ENCODE measurements around the gene USP28. TPM values are rescaled to one million over a fixed set of nuclear protein-coding genes. Genes with fewer than 3 reads are reported as not detected.
A peak's percentile ranks its signal among the peaks of the same experiment; 100 is the strongest.
"Not testable (repeated sequence)": the region's sequence is repeated elsewhere in the genome, so short reads cannot be mapped to it uniquely, and the experiment has no call there.

USP28 gene
- total RNA-seq, 2 experiments from 2014 or later: 26.1 to 26.8 TPM

DNA sequence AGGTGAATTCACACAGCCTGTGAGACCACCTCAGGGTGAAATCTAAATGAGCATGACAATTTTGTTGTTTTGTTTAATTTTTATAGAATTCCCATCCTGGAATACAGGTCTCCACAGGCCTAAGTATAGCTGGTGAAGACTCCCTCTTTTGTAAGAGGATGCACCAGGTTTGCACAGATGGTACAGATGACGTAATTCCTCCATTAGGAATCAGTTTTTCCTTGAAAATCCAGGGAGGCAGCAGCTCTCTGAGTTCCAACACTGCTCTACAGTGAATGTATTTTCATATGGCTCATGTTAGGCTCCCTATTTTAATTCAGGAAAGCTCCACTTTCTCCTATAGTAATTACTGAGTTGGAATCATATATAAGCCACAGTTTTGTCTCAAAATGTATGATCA is 47.2 kb downstream of the USP28 start:
- no peaks in the 10 kb centered on the region for H3K9me3 Mint-ChIP-seq
- no peaks in the 10 kb centered on the region for H3K4me1 Mint-ChIP-seq (ENCODE audit: low read depth)
- H3K36me3 Mint-ChIP-seq (ENCODE audit: low read depth): peaks cover 26% of the 10 kb centered on the region
- intact Hi-C loops (cut with micrococcal nuclease): no loop called here
- no peak overlapping the region for H3K27ac Mint-ChIP-seq
- DNase-seq: no peak
- no peaks in the 10 kb centered on the region for H3K27me3 Mint-ChIP-seq (ENCODE audit: low read depth)
- no peak overlapping the region for H3K4me3 Mint-ChIP-seq
- CTCF ChIA-PET: no interaction called here

DNA sequence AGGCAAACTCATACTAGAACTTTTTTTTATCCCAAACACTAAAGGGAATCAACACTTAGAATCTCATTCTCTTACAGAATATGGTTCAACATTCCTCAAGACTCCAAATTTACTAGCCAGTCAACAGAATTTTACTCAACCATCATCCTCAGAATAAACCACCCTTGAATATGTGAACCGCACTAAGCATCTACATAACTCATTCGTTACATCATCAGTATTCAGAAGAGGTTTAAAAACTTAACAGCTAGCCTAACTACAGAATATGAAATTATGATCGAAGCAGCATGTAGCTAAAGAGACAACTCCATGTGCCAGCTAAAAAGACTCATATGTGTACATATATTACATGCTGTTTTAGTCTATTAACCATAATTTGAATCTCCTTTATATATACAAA is 47.9 kb downstream of the USP28 start:
- CTCF ChIA-PET: interaction anchor here (0.6 kb wide), 2 partner anchors 20 to 280 kb away, joined by 4 read pairs; no protein-coding TSS in a partner anchor
- Mint-ChIP-seq H3K9me3 (no peaks in the 10 kb centered on the region), H3K4me3 (no peak overlapping the region), H3K4me1 (ENCODE audit: low read depth) (no peaks in the 10 kb centered on the region), H3K36me3 (ENCODE audit: low read depth) (peaks cover 31% of the 10 kb centered on the region), H3K27ac (no peak overlapping the region), H3K27me3 (ENCODE audit: low read depth) (no peaks in the 10 kb centered on the region)
- intact Hi-C loops (cut with micrococcal nuclease): no loop called here
- DNase-seq: no peak

DNA sequence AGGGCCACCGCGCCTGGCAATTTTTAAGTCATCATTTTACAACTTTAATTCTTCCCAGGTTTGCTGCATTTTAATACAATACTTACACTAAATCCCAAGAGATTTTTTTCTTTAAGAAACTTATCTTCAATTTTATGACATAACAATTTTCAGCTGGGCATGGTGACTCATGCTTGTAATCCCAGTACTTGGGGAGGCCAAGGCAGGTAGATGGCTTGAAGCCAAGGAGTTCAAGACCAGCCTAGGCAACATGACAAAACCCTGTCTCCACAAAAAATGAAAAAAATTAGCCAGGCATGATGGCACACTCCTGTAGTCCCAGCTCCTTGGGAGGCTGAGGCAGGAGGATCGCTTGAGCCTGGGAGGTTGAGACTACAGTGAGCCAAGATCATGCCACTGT is 56.9 kb downstream of the USP28 start:
- Mint-ChIP-seq H3K4me1 (ENCODE audit: low read depth) (no peaks in the 10 kb centered on the region), H3K27me3 (ENCODE audit: low read depth) (no peaks in the 10 kb centered on the region), H3K9me3 (no peaks in the 10 kb centered on the region), H3K27ac (no peak overlapping the region), H3K36me3 (ENCODE audit: low read depth) (peaks cover 32% of the 10 kb centered on the region), H3K4me3 (no peak overlapping the region)
- CTCF ChIA-PET: interaction anchor here (0.7 kb wide), 1 partner anchor 13 kb away, joined by 4 read pairs; no protein-coding TSS in a partner anchor
- intact Hi-C loops (cut with micrococcal nuclease): no loop called here
- DNase-seq: no peak

DNA sequence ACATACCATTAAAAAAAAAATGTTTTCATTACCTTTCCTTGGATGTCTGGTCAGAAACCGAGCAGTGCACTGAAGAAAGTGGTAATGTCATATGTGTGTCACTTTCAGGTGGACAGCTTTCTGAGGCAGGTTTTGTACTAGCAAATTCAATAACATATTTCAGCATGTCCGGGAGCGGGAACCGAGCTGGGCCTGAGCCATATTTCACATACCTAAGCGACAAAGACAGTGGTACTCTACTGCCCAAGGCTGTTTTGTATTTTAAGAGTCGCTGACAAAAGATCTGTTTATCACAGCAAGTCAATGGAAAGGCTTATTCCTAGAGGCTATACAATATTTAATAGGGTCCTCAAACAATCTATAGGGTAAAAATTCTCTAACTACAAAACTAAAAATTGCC is 57.7 kb downstream of the USP28 start:
- H3K9me3 Mint-ChIP-seq: no peaks in the 10 kb centered on the region
- no peaks in the 10 kb centered on the region for H3K4me1 Mint-ChIP-seq (ENCODE audit: low read depth)
- intact Hi-C loops (cut with micrococcal nuclease): no loop called here
- H3K4me3 Mint-ChIP-seq: no peak overlapping the region
- DNase-seq: no peak
- H3K27ac Mint-ChIP-seq: no peak overlapping the region
- CTCF ChIA-PET: no interaction called here
- no peaks in the 10 kb centered on the region for H3K27me3 Mint-ChIP-seq (ENCODE audit: low read depth)
- H3K36me3 Mint-ChIP-seq (ENCODE audit: low read depth): peaks cover 27% of the 10 kb centered on the region

DNA sequence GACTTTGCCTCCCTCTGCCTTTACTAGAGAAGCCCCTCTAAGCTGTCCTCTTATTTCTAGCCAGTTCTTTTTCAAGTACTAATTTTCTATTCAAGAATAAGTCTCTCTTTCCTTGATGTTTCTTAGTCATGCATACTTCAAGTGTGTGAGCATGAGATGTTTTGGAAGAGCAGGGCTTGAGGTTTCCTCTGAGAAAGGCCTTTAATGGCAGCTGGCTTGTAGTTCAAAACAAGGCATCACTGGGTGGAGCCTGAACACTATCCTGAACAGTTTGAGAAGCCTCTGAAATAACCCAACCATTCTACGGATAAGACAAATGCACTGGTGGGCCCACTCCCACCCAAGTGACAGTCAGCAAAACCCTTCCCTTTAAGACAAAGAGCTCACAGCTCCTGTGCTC is 58.2 kb downstream of the USP28 start:
- no peak for DNase-seq
- H3K4me1 Mint-ChIP-seq (ENCODE audit: low read depth): no peaks in the 10 kb centered on the region
- no peak overlapping the region for H3K27ac Mint-ChIP-seq
- no peak overlapping the region for H3K4me3 Mint-ChIP-seq
- no peaks in the 10 kb centered on the region for H3K9me3 Mint-ChIP-seq
- no peaks in the 10 kb centered on the region for H3K27me3 Mint-ChIP-seq (ENCODE audit: low read depth)
- H3K36me3 Mint-ChIP-seq (ENCODE audit: low read depth): peaks cover 24% of the 10 kb centered on the region
- intact Hi-C loops (cut with micrococcal nuclease): no loop called here
- CTCF ChIA-PET: no interaction called here

DNA sequence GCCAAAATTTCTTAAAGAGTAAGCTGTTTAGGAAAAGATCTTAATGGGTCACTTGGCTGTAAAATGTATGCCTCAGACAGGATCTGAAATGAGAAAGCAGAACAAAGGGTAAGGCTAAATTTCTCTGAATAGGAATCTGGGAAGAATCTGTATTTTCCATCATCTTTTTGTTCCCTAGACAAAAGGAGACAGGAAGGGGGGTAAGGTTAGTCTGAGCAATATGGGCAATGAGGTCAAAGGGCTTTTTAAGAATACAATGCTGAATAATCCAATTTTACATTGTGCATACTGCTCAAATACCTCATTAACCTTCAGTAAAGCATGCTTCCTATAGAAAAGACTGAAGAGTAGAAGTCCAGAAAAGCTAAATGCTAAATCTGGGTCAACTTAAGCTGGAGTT is 61.2 kb downstream of the USP28 start:
- no peak for DNase-seq
- no peaks in the 10 kb centered on the region for H3K27me3 Mint-ChIP-seq (ENCODE audit: low read depth)
- CTCF ChIA-PET: interaction anchor here (0.7 kb wide), 1 partner anchor 15 kb away, joined by 3 read pairs; no protein-coding TSS in a partner anchor
- no peaks in the 10 kb centered on the region for H3K9me3 Mint-ChIP-seq
- intact Hi-C loops (cut with micrococcal nuclease): no loop called here
- no peaks in the 10 kb centered on the region for H3K4me1 Mint-ChIP-seq (ENCODE audit: low read depth)
- H3K36me3 Mint-ChIP-seq (ENCODE audit: low read depth): peaks cover 12% of the 10 kb centered on the region
- no peak overlapping the region for H3K4me3 Mint-ChIP-seq
- no peak overlapping the region for H3K27ac Mint-ChIP-seq

DNA sequence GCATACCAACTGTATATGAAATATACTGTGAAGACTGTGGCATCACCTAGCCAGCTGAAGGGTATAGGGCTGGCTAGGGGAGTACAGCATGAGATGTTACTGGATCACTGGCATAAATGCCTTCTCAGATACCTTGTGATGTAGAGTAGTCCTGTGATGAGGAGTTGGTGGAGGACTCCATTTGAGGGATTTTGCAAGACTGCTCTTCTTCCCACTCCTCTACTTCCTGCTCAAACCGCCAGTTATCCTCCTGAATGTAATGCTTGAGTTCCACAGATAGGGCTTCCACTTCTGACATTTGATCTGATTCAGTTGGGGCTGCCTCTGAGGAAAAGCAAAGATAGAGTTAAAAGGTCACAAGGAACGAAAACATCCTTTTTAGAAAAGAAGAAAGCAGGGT is 66.4 kb downstream of the USP28 start:
- CTCF ChIA-PET: no interaction called here
- peaks cover 20% of the 10 kb centered on the region for H3K36me3 Mint-ChIP-seq (ENCODE audit: low read depth)
- no peak for DNase-seq
- no peak overlapping the region for H3K4me3 Mint-ChIP-seq
- intact Hi-C loops (cut with micrococcal nuclease): no loop called here
- H3K9me3 Mint-ChIP-seq: no peaks in the 10 kb centered on the region
- H3K27ac Mint-ChIP-seq: no peak overlapping the region
- H3K4me1 Mint-ChIP-seq (ENCODE audit: low read depth): no peaks in the 10 kb centered on the region
- H3K27me3 Mint-ChIP-seq (ENCODE audit: low read depth): no peaks in the 10 kb centered on the region

DNA sequence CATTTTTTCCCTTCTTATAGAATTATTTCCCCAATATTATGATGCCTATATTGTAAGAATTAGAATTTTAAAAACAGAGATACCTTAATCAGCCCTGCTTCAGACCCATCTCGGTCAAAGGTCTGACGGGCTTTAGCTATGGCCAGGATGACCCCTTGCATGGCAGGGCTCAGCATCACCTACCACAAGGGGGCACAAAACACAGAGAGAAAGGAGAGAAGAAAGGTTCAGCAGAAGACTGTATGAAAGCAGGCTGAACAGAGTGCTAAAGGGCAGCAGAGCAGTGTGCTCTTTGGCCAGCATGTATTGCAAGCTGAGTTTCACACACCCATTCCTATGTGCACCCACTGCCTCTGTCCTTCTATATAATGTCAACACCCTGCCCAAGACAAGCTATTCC is 69.0 kb downstream of the USP28 start:
- DNase-seq: peak; percentile 9
- CTCF ChIA-PET: interaction anchor here (0.6 to 1.5 kb wide), 6 partner anchors 8 to 455 kb away, joined by 3 to 6 read pairs (median 3); no protein-coding TSS in a partner anchor
- Mint-ChIP-seq H3K27ac (no peak overlapping the region), H3K27me3 (ENCODE audit: low read depth) (no peaks in the 10 kb centered on the region), H3K9me3 (no peaks in the 10 kb centered on the region), H3K36me3 (ENCODE audit: low read depth) (peaks cover 19% of the 10 kb centered on the region), H3K4me3 (no peak overlapping the region), H3K4me1 (ENCODE audit: low read depth) (no peaks in the 10 kb centered on the region)
- intact Hi-C loops (cut with micrococcal nuclease): loop anchor here (2.0 kb wide), 1 partner anchor 454 kb away; no protein-coding TSS in a partner anchor

DNA sequence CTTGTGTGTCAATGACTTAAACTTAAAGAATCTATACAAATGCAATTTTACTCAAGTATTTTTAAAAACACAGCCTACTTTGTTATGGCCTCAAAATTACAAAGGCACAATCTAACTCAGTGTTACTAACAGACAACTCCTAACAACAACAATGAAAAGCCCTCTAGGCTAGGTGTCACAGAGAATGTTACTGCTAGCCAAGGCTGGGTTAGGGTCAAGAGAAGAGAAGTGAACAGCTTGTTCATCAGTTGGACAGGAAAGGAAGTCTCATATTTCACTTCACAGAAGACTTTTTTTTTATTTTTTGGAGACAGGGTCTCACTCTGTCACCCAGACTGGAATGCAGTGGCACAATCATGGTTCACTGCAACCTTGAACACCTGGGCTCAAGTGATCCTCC is 69.7 kb downstream of the USP28 start:
- DNase-seq: no peak
- Mint-ChIP-seq H3K36me3 (ENCODE audit: low read depth) (peaks cover 24% of the 10 kb centered on the region), H3K4me3 (no peak overlapping the region), H3K4me1 (ENCODE audit: low read depth) (no peaks in the 10 kb centered on the region), H3K9me3 (no peaks in the 10 kb centered on the region), H3K27me3 (ENCODE audit: low read depth) (no peaks in the 10 kb centered on the region), H3K27ac (no peak overlapping the region)
- CTCF ChIA-PET: interaction anchor here (0.6 to 1.1 kb wide), 3 partner anchors 13 to 455 kb away, joined by 3 to 4 read pairs (median 4); no protein-coding TSS in a partner anchor
- intact Hi-C loops (cut with micrococcal nuclease): loop anchor here (2.0 kb wide), 1 partner anchor 455 kb away; no protein-coding TSS in a partner anchor

DNA sequence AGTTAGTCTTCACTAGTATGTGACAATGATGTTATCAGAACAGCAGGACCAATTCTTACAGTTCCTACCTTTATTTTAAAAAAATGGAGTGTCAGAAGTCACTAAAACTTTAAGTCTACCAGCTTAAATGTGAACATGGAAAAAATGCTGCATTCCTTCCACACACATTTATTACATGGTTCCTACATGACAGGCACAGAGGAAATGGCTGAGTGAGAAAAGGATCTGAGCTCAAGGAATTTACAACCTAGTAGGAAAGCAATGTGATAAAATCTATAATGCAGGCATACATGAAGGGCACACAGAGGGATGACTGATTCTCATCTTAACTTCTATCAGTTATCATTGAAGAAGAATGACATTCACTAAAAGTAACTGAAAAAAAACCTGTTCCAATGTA is 72.8 kb downstream of the USP28 start:
- Mint-ChIP-seq H3K36me3 (ENCODE audit: low read depth) (peaks cover 15% of the 10 kb centered on the region), H3K27ac (no peak overlapping the region), H3K4me3 (no peak overlapping the region), H3K4me1 (ENCODE audit: low read depth) (no peaks in the 10 kb centered on the region), H3K9me3 (no peaks in the 10 kb centered on the region), H3K27me3 (ENCODE audit: low read depth) (no peaks in the 10 kb centered on the region)
- CTCF ChIA-PET: interaction anchor here (0.6 kb wide), 1 partner anchor 1198 kb away, joined by 3 read pairs; no protein-coding TSS in a partner anchor
- no peak for DNase-seq
- intact Hi-C loops (cut with micrococcal nuclease): no loop called here

DNA sequence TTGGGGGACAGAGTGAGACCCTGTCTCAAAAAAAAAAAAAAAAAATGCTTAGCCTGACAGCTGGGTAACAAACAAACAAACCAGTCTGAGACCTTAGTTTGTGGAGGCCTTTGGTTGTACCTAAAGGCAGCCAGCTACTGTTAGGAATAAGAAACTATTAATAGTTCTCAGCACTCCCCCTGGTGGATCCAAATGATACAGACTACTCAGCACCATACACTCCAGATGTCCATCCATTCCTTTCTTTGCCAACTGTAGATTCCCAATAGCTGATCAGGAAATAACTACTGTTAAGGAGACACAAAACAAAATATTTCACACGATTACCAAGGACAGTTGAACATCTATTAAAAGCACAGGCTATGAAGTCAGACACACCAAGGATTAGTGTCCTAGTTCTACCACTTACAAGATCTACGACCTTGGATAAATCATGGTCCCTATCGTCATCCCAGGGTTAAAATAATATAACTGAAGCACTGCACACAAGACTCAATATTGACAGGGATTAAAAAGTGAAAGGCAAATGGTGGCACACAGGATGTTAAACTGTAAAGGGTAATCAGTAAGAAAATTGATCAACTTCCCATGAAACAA is 78.6 kb downstream of the USP28 start:
- intact Hi-C loops (cut with micrococcal nuclease): loop anchor here (1.0 to 5.0 kb wide), 2 partner anchors 264 to 491 kb away; no protein-coding TSS in a partner anchor
- no peaks in the 10 kb centered on the region for H3K4me1 Mint-ChIP-seq (ENCODE audit: low read depth)
- peaks cover 9% of the 10 kb centered on the region for H3K36me3 Mint-ChIP-seq (ENCODE audit: low read depth)
- CTCF ChIA-PET: interaction anchor here (0.7 to 1.7 kb wide), 8 partner anchors 10 to 1190 kb away, joined by 3 to 7 read pairs (median 4); partner anchors contain the start of genes TTC12 and ZW10
- H3K9me3 Mint-ChIP-seq: no peaks in the 10 kb centered on the region
- no peak for DNase-seq
- H3K27me3 Mint-ChIP-seq (ENCODE audit: low read depth): no peaks in the 10 kb centered on the region
- no peak overlapping the region for H3K27ac Mint-ChIP-seq
- no peak overlapping the region for H3K4me3 Mint-ChIP-seq

DNA sequence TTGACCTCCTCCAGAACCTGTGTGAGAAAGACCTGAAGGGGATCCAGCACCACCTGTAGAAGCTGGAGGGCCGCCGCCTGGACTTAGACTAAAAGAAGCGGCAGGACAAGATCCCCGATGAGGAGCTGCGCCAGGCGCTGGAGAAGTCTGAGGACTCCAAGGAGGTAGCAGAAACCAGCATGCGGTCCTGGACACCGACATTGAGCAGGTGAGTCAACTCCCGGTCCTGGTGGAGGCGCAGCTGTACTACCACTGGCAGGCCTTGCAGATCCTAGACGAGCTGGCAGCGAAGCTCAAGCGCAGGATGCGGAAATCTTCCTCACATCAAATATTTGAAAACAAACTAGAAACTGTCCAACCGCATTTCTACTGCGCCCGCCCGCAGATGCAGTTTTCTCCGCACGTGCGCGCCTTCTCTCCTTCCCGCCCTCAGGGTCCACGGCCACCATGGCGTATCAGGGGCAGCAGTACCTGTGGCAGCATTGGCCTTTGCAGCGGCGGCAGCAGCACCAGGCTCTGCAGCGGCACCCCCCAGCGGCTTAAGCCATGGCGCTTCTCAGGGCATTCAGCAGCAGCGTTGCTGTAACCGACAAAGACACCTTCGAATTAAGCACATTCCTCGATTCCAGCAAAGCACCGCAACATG is 85.6 kb downstream of the USP28 start:
- no peak overlapping the region for H3K27ac Mint-ChIP-seq
- no peak for DNase-seq
- H3K4me3 Mint-ChIP-seq: no peak overlapping the region
- peaks cover 11% of the 10 kb centered on the region for H3K27me3 Mint-ChIP-seq (ENCODE audit: low read depth)
- no peaks in the 10 kb centered on the region for H3K9me3 Mint-ChIP-seq
- intact Hi-C loops (cut with micrococcal nuclease): no loop called here
- CTCF ChIA-PET: interaction anchor here (0.9 kb wide), 1 partner anchor 16 kb away, joined by 4 read pairs; the partner anchor contains the start of gene ZW10
- no peaks in the 10 kb centered on the region for H3K4me1 Mint-ChIP-seq (ENCODE audit: low read depth)
- H3K36me3 Mint-ChIP-seq (ENCODE audit: low read depth): no peaks in the 10 kb centered on the region

DNA sequence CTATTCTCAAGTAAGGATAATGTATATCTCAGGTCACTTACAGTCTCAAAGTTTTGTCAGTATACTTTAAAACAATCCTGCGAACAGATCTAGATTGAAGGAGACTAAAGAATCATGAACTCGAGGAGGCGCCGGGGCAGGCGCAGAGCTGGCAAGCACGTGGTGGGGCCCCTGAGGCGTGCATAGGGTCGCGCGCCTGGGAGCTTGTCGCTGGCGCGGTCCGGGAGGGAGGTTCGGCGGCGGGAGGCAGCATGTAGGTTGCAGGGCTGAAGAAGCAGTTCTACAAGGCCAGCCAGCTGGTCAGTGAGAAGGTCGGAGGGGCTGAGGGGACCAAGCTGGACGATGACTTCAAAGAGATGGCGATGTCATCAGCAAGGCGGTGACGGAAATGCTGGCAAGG is 86.4 kb downstream of the USP28 start:
- H3K27ac Mint-ChIP-seq; H3K36me3 Mint-ChIP-seq (ENCODE audit: low read depth); DNase-seq; H3K4me1 Mint-ChIP-seq (ENCODE audit: low read depth); H3K9me3 Mint-ChIP-seq; H3K4me3 Mint-ChIP-seq; CTCF ChIA-PET; intact Hi-C loops (cut with micrococcal nuclease): not testable (repeated sequence)
- peaks cover 11% of the 10 kb centered on the region for H3K27me3 Mint-ChIP-seq (ENCODE audit: low read depth)
